ENCODE results near the gene CSNK1A1L.

CSNK1A1L gene

DNA sequence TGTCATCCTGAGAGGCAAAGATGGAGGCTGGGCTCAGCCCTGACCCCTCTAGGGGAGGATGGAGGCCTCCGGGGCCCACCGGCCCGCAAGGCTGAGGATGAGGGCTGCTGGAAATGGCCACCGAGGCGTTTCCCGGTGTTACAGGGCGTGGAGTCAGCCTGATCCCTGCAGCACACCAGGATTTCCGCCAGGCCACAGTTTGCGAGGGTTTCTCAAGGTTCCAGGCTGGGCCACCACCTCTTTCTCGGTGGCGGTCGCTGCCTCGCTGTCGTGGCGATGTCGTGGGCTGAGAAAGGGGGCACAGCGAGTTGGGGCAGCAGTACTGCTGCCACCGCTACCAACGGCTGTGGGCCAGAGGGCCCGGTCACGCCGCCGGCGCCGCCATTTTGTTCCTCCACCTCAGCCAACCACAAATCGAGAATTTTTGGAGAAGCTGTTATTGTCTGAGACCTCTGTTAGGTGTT lies at the start of gene CSNK1A1L:
TSS of gene CSNK1A1L (minus strand) at position 414 of the 464 bp plus-strand sequence. CDS start at position 6, 408 bp downstream.
- ATAC-seq (replicated peaks) (no peak), DNase-seq (no peak)
- Mint-ChIP-seq H3K9me3 (no peaks in the 10 kb centered on the region), H3K36me3 (no peaks in the 10 kb centered on the region), H3K4me3 (no peak within 1 kb of the TSS), H3K27me3 (peaks cover 0 to 6% of the 10 kb centered on the region in 2 donors), H3K4me1 (no peaks in the 10 kb centered on the region), H3K27ac (no peak within 1 kb of the TSS)

DNA sequence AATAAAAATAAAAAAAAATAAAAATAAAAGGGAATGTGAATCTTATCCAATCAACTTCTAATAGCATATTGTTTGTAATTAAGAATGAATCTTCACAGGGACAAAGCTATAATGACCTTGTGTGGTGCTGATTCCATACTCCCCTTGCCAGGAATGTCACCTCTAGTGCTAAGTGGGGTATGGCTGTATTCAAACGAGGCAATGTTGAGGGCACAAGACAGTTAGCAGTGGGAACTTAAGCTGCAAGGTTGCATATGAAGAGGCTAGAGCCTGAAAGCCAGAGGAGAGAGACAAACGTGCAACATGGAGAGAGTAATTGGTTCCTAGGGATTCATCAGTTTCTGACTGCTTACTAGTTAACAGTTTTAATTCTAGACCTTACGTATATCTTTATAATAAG lies 43.9 kb upstream of the CSNK1A1L start:
- peaks cover 0 to 1% of the 10 kb centered on the region in 2 donors for H3K9me3 Mint-ChIP-seq
- H3K36me3 Mint-ChIP-seq: no peaks in the 10 kb centered on the region
- no peaks in the 10 kb centered on the region for H3K27me3 Mint-ChIP-seq
- H3K4me1 Mint-ChIP-seq: no peaks in the 10 kb centered on the region
- DNase-seq (no peak), ATAC-seq (replicated peaks) (no peak)
- H3K27ac Mint-ChIP-seq: no peak overlapping the region
- H3K4me3 Mint-ChIP-seq: no peak overlapping the region

DNA sequence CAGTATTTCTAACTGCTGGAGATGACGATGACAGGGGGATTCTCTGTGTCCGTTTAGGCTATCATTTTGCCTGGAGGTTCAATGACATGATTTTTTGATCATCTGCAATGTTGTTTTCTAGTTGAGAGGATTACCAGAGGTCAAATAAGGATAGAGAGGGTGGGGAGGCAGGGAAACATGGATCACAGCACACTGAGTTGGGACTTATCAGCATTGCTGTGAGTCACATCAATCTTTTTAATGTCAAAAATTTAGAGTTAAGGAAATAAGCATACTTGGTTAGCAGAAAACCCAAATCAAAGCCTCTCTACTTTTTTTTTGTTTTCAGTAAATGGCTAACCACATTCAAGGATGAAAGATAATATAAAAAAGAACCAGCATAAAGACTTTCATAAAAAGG lies 43.0 kb upstream of the CSNK1A1L start:
- no peak for DNase-seq
- H3K4me1 Mint-ChIP-seq: no peaks in the 10 kb centered on the region

DNA sequence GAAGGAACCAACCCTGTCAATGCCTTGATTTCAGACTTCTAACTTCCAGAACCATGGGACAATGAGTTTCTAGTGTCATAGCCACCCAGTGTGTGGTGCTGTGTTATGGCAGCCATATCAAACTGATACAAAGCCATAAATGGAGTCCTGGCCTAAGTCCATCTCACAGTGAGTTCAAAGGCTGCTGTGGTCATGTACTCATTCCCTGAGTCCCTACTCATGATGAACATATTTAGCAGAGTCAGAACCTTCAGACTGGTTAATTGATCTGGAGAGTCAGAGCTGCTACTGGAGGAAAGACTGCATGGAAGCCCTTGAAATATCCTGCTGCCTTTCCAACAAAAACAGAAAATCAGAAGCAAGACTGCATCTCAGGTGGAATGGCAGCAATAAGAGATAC lies 39.2 kb upstream of the CSNK1A1L start:
- H3K27me3 Mint-ChIP-seq: no peaks in the 10 kb centered on the region
- no peak overlapping the region for H3K4me3 Mint-ChIP-seq
- ATAC-seq (replicated peaks) (no peak), DNase-seq (no peak)
- H3K36me3 Mint-ChIP-seq: no peaks in the 10 kb centered on the region
- H3K4me1 Mint-ChIP-seq: no peaks in the 10 kb centered on the region
- H3K27ac Mint-ChIP-seq: no peak overlapping the region
- no peaks in the 10 kb centered on the region for H3K9me3 Mint-ChIP-seq

More for the DNA sequence above, 43.0 kb upstream of the CSNK1A1L start:
- H3K36me3 Mint-ChIP-seq: no peaks in the 10 kb centered on the region
- no peak for ATAC-seq (replicated peaks)
- H3K4me3 Mint-ChIP-seq: no peak overlapping the region
- H3K9me3 Mint-ChIP-seq: peaks cover 0 to 1% of the 10 kb centered on the region in 2 donors
- no peak overlapping the region for H3K27ac Mint-ChIP-seq
- no peaks in the 10 kb centered on the region for H3K27me3 Mint-ChIP-seq

DNA sequence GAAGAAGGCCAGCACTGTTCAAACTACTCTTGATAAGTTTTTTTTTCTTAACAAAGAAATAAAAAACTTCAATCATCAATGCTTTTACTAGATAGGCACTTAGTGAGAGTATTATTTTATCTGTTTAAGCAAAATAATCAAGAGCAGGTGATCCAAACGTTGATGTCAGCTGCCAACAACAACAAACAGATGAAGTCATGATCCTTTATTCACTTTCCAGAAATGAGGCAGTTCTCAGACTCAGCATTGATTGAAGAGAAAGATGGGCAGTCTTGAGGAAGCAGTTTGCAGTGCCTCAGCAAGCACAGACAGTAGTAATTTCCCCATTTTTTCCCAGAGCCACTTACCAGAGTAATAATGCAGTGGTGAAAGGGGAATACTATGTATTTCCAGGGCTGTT lies 38.4 kb upstream of the CSNK1A1L start:
- Mint-ChIP-seq H3K9me3 (no peaks in the 10 kb centered on the region), H3K4me3 (no peak overlapping the region), H3K27me3 (no peaks in the 10 kb centered on the region), H3K27ac (no peak overlapping the region), H3K36me3 (no peaks in the 10 kb centered on the region), H3K4me1 (no peaks in the 10 kb centered on the region)
- ATAC-seq (replicated peaks) (no peak), DNase-seq (no peak)

DNA sequence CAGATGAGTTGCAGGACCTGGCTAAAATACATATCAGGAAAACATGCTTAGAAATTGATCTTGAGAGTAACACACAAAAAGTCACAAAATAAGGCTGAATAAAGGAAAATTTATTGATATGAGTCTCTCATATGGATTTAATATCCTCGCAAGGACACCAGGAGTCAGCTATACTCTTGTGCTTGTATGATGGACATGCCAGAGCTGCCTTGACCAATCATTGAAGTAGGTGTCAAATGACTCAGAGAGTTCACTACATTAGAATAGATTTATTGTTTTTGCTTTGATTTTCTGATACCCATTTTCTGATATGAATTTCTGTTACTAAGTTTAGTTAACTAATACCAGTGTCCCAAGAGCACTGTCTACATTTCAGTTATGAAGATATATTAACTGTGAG lies 37.4 kb upstream of the CSNK1A1L start:
- no peaks in the 10 kb centered on the region for H3K27me3 Mint-ChIP-seq
- H3K4me3 Mint-ChIP-seq: no peak overlapping the region
- no peak for ATAC-seq (replicated peaks)
- DNase-seq: no peak
- no peaks in the 10 kb centered on the region for H3K36me3 Mint-ChIP-seq
- peaks cover 0 to 2% of the 10 kb centered on the region in 2 donors for H3K9me3 Mint-ChIP-seq
- H3K4me1 Mint-ChIP-seq: no peaks in the 10 kb centered on the region
- no peak overlapping the region for H3K27ac Mint-ChIP-seq

DNA sequence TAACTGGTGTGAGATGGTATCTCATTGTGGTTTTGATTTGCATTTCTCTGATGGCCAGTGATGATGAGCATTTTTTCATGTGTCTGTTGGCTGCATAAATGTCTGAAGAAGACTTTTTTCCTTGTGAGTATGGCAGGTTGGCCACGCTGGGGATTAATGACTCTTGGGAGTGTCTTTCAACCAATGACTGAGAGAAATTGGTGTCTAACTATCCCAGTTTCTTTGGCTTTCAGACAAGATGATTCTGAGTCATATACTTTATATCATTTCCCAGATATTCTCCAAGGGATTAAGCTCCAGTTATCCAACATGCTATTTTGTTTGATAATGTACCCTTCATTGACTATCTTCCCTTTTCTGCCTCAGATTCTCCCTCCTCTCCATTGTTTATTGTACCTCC lies 35.5 kb upstream of the CSNK1A1L start:
- DNase-seq: no peak
- H3K27me3 Mint-ChIP-seq: no peaks in the 10 kb centered on the region
- H3K36me3 Mint-ChIP-seq: no peaks in the 10 kb centered on the region
- H3K4me1 Mint-ChIP-seq: no peaks in the 10 kb centered on the region
- no peak overlapping the region for H3K27ac Mint-ChIP-seq
- H3K9me3 Mint-ChIP-seq: peaks cover 0 to 2% of the 10 kb centered on the region in 2 donors
- no peak for ATAC-seq (replicated peaks)
- no peak overlapping the region for H3K4me3 Mint-ChIP-seq

DNA sequence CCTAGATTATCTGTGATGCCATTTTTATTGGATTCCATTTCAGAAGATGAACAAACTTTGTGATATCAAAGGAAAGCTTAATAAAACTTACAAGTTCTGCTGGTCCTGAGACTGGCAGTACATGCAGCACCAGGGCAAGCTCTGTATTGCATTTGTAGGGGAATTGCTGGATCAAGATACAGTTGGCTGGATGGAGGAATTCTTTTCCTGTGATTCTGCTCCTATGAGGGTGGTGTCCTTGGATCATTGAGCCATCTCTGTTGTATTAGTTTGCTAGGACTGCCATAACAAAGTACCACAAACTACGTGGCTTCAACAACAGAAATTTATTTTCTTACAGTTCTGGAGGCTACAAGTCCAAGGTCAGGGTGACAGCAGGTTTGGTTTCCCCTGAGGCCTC lies 33.9 kb upstream of the CSNK1A1L start:
- H3K36me3 Mint-ChIP-seq: no peaks in the 10 kb centered on the region
- no peaks in the 10 kb centered on the region for H3K27me3 Mint-ChIP-seq
- H3K4me3 Mint-ChIP-seq: no peak overlapping the region
- no peaks in the 10 kb centered on the region for H3K4me1 Mint-ChIP-seq
- DNase-seq: no peak
- H3K27ac Mint-ChIP-seq: no peak overlapping the region
- ATAC-seq (replicated peaks): no peak
- peaks cover 0 to 2% of the 10 kb centered on the region in 2 donors for H3K9me3 Mint-ChIP-seq

DNA sequence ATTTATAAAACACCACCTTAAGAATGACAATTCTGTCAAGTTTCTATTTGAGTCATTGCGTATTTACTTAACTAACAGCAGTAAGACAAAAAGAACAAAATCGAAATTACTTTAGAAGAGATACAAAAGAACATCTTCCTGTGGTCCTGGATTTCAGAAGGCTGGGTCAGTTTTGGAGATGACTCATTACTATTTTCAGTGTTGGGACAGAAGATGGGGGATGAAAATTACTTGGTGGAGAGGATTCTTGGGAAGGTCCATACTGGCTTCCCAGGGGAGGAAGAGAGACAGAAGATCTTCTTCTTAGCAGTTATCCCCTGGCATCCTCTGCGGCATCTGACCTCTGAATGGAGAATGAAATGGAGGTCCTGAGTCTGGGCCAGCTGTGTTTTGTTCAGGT lies 33.5 kb upstream of the CSNK1A1L start:
- H3K9me3 Mint-ChIP-seq: peaks cover 0 to 2% of the 10 kb centered on the region in 2 donors
- DNase-seq (no peak), ATAC-seq (replicated peaks) (no peak)
- H3K27ac Mint-ChIP-seq: no peak overlapping the region
- no peaks in the 10 kb centered on the region for H3K4me1 Mint-ChIP-seq
- H3K27me3 Mint-ChIP-seq: no peaks in the 10 kb centered on the region
- no peaks in the 10 kb centered on the region for H3K36me3 Mint-ChIP-seq
- no peak overlapping the region for H3K4me3 Mint-ChIP-seq

DNA sequence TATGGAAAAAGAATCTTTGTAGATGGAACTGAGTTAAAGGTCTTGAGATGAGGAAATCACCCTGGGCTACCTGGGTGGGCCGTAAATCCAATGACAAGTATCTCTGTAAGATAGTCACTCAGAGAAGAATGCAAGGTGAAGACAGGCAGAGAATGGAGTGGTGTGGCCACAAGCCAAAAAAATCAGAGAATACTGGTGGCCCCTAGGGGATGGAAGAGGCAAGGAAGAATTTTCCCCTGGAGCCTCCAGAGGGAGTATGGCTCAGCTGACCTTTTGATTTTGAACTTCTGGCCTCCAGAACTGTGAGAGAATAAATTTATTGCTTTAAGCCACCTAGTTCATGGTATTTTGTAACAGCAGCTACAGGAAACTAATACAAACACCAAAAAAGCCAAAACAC lies 32.7 kb upstream of the CSNK1A1L start:
- Mint-ChIP-seq H3K36me3 (no peaks in the 10 kb centered on the region), H3K9me3 (peaks cover 0 to 2% of the 10 kb centered on the region in 2 donors), H3K4me3 (no peak overlapping the region), H3K4me1 (no peaks in the 10 kb centered on the region), H3K27ac (no peak overlapping the region), H3K27me3 (no peaks in the 10 kb centered on the region)
- DNase-seq (no peak), ATAC-seq (replicated peaks) (no peak)

DNA sequence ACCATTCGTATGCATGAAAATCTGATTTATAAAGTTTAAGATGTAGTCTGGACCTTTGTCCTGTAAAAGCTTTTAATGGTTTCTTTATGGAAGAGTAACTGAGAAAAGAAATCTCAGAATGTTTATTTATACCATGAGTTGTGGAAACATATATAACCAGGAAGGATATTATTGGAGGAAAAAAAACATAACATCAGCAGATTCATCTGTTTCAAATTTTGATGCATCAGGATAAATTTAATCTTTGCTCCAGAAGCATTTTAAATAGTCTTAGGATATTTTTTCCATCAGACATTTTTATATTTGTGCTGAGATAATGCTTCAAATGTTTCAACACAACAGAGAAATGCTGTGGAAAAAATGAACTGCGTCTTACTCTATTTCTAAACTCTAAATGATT lies 31.2 kb upstream of the CSNK1A1L start:
- Mint-ChIP-seq H3K4me1 (no peaks in the 10 kb centered on the region), H3K27ac (no peak overlapping the region), H3K36me3 (no peaks in the 10 kb centered on the region), H3K27me3 (no peaks in the 10 kb centered on the region), H3K4me3 (no peak overlapping the region), H3K9me3 (peaks cover 0 to 2% of the 10 kb centered on the region in 2 donors)
- DNase-seq (no peak), ATAC-seq (replicated peaks) (no peak)

DNA sequence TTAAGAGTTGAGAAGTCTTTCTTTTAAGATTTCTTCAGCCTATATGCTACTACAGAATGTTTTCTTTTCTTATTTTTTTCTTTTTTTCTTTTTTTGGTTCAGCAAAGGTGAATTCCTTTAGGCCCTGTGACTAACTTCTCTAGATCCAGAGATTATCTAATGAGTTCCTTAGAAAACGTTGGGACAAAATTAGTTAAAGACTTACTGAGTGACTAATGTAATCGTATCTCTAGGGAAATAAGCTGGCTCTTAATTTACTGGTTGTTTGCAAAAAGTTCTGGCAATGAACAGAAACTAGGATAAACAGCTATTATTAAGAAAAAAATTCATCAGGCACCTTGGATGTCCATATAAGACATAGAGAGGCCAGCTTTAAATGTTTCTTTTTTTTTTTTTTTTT lies 30.7 kb upstream of the CSNK1A1L start:
- Mint-ChIP-seq H3K4me1 (no peaks in the 10 kb centered on the region), H3K9me3 (peaks cover 0 to 2% of the 10 kb centered on the region in 2 donors), H3K27me3 (no peaks in the 10 kb centered on the region), H3K36me3 (no peaks in the 10 kb centered on the region), H3K27ac (no peak overlapping the region), H3K4me3 (no peak overlapping the region)
- ATAC-seq (replicated peaks) (no peak), DNase-seq (no peak)

DNA sequence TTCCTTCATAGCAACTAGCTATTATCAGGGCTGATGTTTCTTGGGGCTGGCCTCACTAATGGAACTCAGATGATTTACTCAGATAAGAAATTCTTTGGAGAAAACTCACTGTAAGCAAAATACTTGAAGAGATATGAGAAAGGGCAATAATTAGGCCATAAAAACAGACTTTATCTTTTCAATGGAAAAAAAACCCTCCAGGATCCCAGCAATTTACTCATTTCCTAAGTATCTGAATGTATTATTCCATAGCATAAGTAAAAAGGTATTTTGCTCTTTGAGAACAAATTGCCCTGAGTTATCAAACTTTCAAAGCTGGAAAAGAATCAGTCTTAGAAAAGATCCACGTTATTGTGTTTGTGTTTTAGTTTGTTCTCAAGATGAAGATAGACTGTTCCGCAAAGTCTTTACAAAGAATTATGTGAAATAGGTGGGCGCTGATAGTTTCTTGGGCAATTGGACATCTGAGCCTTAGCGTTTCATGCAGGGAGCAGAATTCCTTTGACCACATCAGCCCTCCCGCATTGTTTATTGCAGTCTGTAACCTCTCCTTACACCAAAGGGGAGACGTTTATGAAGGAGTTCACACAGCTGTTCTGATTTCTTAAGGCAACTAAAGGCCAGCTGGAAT lies 29.1 kb upstream of the CSNK1A1L start:
- Mint-ChIP-seq H3K27ac (no peak overlapping the region), H3K9me3 (peaks cover 0 to 2% of the 10 kb centered on the region in 2 donors), H3K4me3 (no peak overlapping the region), H3K27me3 (no peaks in the 10 kb centered on the region), H3K4me1 (no peaks in the 10 kb centered on the region), H3K36me3 (no peaks in the 10 kb centered on the region)
- ATAC-seq (replicated peaks) (no peak), DNase-seq (no peak)

DNA sequence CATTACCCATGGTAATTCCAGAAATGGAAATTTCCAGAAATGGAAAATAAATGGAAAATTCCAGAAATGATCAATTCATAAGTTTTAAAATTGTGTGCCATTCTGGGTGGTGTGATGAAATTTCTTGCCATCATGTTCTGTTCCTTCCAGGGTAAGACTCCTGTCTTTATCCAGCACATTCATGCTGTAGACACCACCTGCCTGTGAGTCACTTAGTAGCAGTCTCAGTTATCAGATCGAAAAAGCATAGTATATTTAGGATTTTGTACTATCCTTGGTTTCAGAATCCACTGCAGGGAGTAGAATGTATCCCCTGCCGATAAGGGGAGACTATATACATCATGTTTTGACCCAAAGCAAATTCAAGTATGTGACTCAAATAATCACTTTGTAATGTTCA lies 26.7 kb upstream of the CSNK1A1L start:
- Mint-ChIP-seq H3K9me3 (no peaks in the 10 kb centered on the region), H3K27me3 (no peaks in the 10 kb centered on the region), H3K36me3 (no peaks in the 10 kb centered on the region), H3K4me3 (no peak overlapping the region), H3K27ac (no peak overlapping the region), H3K4me1 (no peaks in the 10 kb centered on the region)
- ATAC-seq (replicated peaks): no peak
- DNase-seq: no peak

DNA sequence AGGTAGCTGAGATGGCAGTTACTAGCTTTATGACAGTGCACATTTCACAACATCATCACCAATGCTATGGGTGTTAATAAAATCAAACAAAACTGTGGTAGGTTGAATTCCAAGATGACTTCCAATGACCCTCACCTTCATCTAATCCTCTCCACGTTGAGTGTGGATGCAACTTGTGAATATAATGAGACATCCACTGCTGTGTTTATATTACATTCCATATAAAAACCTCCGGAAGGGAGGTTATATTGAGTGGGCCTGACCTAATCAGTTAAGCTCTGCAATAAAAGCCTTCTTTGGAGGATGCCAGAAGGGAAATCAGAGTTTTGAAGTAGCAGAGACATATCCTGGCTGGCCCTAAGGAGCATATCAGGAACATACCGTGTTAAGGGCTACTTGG lies 25.6 kb upstream of the CSNK1A1L start:
- H3K27me3 Mint-ChIP-seq: no peaks in the 10 kb centered on the region
- DNase-seq: no peak
- no peaks in the 10 kb centered on the region for H3K36me3 Mint-ChIP-seq
- H3K4me3 Mint-ChIP-seq: no peak overlapping the region
- no peaks in the 10 kb centered on the region for H3K9me3 Mint-ChIP-seq
- no peak for ATAC-seq (replicated peaks)
- no peaks in the 10 kb centered on the region for H3K4me1 Mint-ChIP-seq
- no peak overlapping the region for H3K27ac Mint-ChIP-seq

DNA sequence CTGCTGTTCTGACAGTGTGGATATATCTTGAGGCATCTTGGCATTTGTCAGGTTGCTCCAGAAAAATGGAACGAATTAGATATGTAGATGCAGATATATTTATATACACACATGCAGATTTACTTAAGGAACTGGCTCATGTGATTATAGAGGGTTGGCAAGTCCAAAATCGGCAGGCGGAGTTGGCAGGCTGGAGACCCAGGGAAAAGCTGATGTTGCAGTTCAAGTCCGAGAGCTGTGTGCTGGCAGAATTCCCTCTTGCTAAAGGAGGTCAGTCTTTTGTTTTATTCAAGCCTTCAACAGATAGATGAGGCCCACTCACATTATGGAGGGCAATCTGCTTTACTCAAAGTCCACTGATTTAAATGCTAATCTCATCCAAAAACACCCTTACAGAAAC lies 24.4 kb upstream of the CSNK1A1L start:
- Mint-ChIP-seq H3K27ac (no peak overlapping the region), H3K4me3 (no peak overlapping the region), H3K27me3 (no peaks in the 10 kb centered on the region), H3K36me3 (no peaks in the 10 kb centered on the region), H3K4me1 (no peaks in the 10 kb centered on the region), H3K9me3 (no peaks in the 10 kb centered on the region)
- ATAC-seq (replicated peaks): no peak
- no peak for DNase-seq

Data from stimulated activated naive B cell treated with anti-CD40 and anti-IgM and Interleukin-4, amounts not matched to agents 10 μg/mL and 1 μg/mL and 100 μg/mL, for 72 hours (primary cell).